Measurements from ENCODE around the gene DIABLO. TPM values are rescaled to one million over a fixed set of nuclear protein-coding genes. Genes with fewer than 3 reads are reported as not detected.
A peak's percentile ranks its signal among the peaks of the same experiment; 100 is the strongest.
"Not testable (repeated sequence)": the region's sequence is repeated elsewhere in the genome, so short reads cannot be mapped to it uniquely, and the experiment has no call there.

Gene DIABLO
- total RNA-seq, 1 experiment from 2014 or later: 60.1 TPM

DNA sequence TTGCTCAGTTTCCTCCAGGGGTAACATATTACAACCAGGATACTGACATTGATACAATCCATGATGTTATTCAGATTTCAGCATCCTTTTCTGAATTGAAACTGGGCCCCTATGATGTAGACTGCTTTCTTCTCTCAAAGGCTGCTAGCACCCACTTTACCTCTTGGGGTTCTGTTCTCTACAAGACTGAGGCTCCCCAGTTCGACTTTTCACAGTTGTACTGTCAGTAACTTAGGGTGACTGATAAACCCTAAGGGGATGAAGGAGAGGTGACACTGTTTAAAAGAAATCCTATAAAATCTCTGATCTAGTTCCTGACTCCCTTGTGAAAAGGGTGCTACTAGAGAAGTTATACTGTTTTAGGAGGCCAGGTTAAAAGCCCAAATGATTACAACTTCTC lies 39.6 kb upstream of the DIABLO start:
- no peaks in the 10 kb centered on the region for H3K9me2 ChIP-seq (ENCODE audit: insufficient read depth)
- POLR2A ChIA-PET: no interaction called here
- peak overlapping the region; percentile 91 to 95 for H3K4me3 ChIP-seq (replicated peaks in 1 of 2; ENCODE audit: low read depth in 1 of 2, low read length in 2 of 2)
- no peaks in the 10 kb centered on the region for H3K9me3 ChIP-seq (ENCODE audit: control insufficient read depth in 1 of 2, insufficient read depth in 1 of 2, low read depth in 1 of 2, low read length in 2 of 2)
- no peak for DNase-seq (ENCODE audit: low read depth, low spot score)
- peaks cover 16% of the 10 kb centered on the region for H3K79me2 ChIP-seq (ENCODE audit: insufficient read depth, low read length)
- H3K27me3 ChIP-seq (ENCODE audit: insufficient read depth, low read length): no peaks in the 10 kb centered on the region
- TF ChIP-seq CBX3 (IDR thresholded peaks at IDR 0.05; ENCODE audit: low read depth) (no peak), POLR2A (IDR thresholded peaks at IDR 0.05; ENCODE audit: borderline replicate concordance, extremely low read depth, insufficient read depth, insufficient read length) (no peak), RAD21 (IDR thresholded peaks at IDR 0.05; ENCODE audit: low read depth) (no peak), POLR2AphosphoS5 (IDR thresholded peaks at IDR 0.05; ENCODE audit: low read depth, low read length) (no peak), FOSL1 (IDR thresholded peaks at IDR 0.05; ENCODE audit: low read depth) (no peak), ELF1 (IDR thresholded peaks at IDR 0.05; ENCODE audit: borderline replicate concordance, low read depth) (no peak), ZFX (IDR thresholded peaks at IDR 0.05) (no peak), JUND (IDR thresholded peaks at IDR 0.05) (no peak)
- TF ChIP-seq, protein P1, sequence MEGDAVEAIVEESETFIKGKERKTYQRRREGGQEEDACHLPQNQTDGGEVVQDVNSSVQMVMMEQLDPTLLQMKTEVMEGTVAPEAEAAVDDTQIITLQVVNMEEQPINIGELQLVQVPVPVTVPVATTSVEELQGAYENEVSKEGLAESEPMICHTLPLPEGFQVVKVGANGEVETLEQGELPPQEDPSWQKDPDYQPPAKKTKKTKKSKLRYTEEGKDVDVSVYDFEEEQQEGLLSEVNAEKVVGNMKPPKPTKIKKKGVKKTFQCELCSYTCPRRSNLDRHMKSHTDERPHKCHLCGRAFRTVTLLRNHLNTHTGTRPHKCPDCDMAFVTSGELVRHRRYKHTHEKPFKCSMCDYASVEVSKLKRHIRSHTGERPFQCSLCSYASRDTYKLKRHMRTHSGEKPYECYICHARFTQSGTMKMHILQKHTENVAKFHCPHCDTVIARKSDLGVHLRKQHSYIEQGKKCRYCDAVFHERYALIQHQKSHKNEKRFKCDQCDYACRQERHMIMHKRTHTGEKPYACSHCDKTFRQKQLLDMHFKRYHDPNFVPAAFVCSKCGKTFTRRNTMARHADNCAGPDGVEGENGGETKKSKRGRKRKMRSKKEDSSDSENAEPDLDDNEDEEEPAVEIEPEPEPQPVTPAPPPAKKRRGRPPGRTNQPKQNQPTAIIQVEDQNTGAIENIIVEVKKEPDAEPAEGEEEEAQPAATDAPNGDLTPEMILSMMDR (IDR thresholded peaks at IDR 0.05 in 2 of 3, conservative IDR thresholded peaks at IDR 0.05 in 1 of 3; ENCODE audit: borderline replicate concordance in 1 of 3, insufficient read depth in 1 of 3, low read depth in 2 of 3, low read length in 2 of 3): no peak
- TF ChIP-seq, protein P2, sequence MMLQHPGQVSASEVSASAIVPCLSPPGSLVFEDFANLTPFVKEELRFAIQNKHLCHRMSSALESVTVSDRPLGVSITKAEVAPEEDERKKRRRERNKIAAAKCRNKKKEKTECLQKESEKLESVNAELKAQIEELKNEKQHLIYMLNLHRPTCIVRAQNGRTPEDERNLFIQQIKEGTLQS (IDR thresholded peaks at IDR 0.05): no peak
- TF ChIP-seq, protein P3, sequence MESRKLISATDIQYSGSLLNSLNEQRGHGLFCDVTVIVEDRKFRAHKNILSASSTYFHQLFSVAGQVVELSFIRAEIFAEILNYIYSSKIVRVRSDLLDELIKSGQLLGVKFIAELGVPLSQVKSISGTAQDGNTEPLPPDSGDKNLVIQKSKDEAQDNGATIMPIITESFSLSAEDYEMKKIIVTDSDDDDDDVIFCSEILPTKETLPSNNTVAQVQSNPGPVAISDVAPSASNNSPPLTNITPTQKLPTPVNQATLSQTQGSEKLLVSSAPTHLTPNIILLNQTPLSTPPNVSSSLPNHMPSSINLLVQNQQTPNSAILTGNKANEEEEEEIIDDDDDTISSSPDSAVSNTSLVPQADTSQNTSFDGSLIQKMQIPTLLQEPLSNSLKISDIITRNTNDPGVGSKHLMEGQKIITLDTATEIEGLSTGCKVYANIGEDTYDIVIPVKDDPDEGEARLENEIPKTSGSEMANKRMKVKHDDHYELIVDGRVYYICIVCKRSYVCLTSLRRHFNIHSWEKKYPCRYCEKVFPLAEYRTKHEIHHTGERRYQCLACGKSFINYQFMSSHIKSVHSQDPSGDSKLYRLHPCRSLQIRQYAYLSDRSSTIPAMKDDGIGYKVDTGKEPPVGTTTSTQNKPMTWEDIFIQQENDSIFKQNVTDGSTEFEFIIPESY (IDR thresholded peaks at IDR 0.05; ENCODE audit: extremely low read depth, insufficient replicate concordance, low read length): no peak
- TF ChIP-seq, protein P4, sequence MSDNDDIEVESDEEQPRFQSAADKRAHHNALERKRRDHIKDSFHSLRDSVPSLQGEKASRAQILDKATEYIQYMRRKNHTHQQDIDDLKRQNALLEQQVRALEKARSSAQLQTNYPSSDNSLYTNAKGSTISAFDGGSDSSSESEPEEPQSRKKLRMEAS (IDR thresholded peaks at IDR 0.05): no peak
- peak overlapping the region; percentile 72 for H3K27ac ChIP-seq (ENCODE audit: low read depth, low read length)
- H3K4me1 ChIP-seq (ENCODE audit: control insufficient read depth in 1 of 2, insufficient read depth in 2 of 2, low read length in 2 of 2): peaks cover 9 to 16% of the 10 kb centered on the region in 2 experiments; a peak in 3 of 4 replicates
- RAD21 ChIA-PET (ENCODE audit: low non-redundant PET in 1 of 2, low total read pairs in 2 of 2, uncharacterized antibody in 2 of 2, unreplicated experiment in 2 of 2): no interaction called here
- H3K4me2 ChIP-seq (ENCODE audit: low read length): peak overlapping the region; percentile 81
- H2AFZ ChIP-seq (ENCODE audit: low read depth, low read length, poor library complexity, severe bottlenecking): no peak overlapping the region
- BruUV-seq (replicated peaks): no TSS peak
- intact Hi-C loops (cut with micrococcal nuclease): no loop called here
- no peak for ATAC-seq
- peak overlapping the region; percentile 69 for H3K9ac ChIP-seq (ENCODE audit: low read length)
- CTCF ChIA-PET: no interaction called here
- peaks cover 5% of the 10 kb centered on the region in 2 experiments; a peak in 2 of 4 replicates for H3K36me3 ChIP-seq (ENCODE audit: control insufficient read depth in 1 of 2, insufficient read depth in 2 of 2, low read length in 2 of 2)
- no peaks in the 10 kb centered on the region for H4K20me1 ChIP-seq (ENCODE audit: insufficient read depth)

DNA sequence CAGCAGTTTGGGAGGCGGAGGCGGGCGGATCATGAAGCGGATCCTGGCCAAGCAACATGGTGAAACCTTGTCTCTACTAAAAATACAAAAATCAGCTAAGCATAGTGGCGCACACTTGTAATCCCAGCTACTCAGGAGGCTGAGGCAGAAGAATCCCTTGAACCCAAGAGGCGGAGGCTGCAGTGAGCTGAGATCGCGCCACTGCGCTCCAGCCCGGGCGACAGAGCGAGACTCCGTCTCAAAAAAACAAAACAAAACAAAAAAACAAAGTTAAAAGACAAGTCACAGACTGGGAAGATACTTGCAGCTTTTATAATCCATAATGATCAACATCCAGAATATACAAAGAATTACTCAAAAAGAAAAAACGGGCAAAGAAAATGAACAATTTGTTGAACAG lies 34.9 kb upstream of the DIABLO start:
- POLR2A ChIA-PET; H3K27me3 ChIP-seq (ENCODE audit: insufficient read depth, low read length); H3K9ac ChIP-seq (ENCODE audit: low read length): not testable (repeated sequence)

More for the DNA sequence above, 34.9 kb upstream of the DIABLO start:
- CTCF ChIA-PET; ATAC-seq; H4K20me1 ChIP-seq (ENCODE audit: insufficient read depth); BruUV-seq (replicated peaks); H3K36me3 ChIP-seq (ENCODE audit: control insufficient read depth in 1 of 2, insufficient read depth in 2 of 2, low read length in 2 of 2); H2AFZ ChIP-seq (ENCODE audit: low read depth, low read length, poor library complexity, severe bottlenecking); H3K9me2 ChIP-seq (ENCODE audit: insufficient read depth); H3K4me2 ChIP-seq (ENCODE audit: low read length); H3K4me1 ChIP-seq (ENCODE audit: control insufficient read depth in 1 of 2, insufficient read depth in 2 of 2, low read length in 2 of 2); RAD21 ChIA-PET (ENCODE audit: low non-redundant PET in 1 of 2, low total read pairs in 2 of 2, uncharacterized antibody in 2 of 2, unreplicated experiment in 2 of 2); H3K4me3 ChIP-seq (replicated peaks in 1 of 2; ENCODE audit: low read depth in 1 of 2, low read length in 2 of 2); DNase-seq (ENCODE audit: low read depth, low spot score); H3K9me3 ChIP-seq (ENCODE audit: control insufficient read depth in 1 of 2, insufficient read depth in 1 of 2, low read depth in 1 of 2, low read length in 2 of 2); intact Hi-C loops (cut with micrococcal nuclease); H3K27ac ChIP-seq (ENCODE audit: low read depth, low read length): not testable (repeated sequence)
- peaks cover 12% of the 10 kb centered on the region; the same call in 1 of the 2 replicates for H3K79me2 ChIP-seq (ENCODE audit: insufficient read depth, low read length)

All from HCT116 (cell line).